ENCODE measurements around the gene HEPH. TPM values are rescaled to one million over a fixed set of nuclear protein-coding genes. Genes with fewer than 3 reads are reported as not detected.

The HEPH gene
- polyA plus RNA-seq, 1 donor from 2014 or later, result 11.6 TPM

- no peaks in the 10 kb centered on the region for H3F3A ChIP-seq (ENCODE audit: insufficient read depth, low read length, poor library complexity, severe bottlenecking)
- H3K9me2 ChIP-seq (ENCODE audit: insufficient read depth, low read length), result no peaks in the 10 kb centered on the region
- no peak overlapping the region for H3K4me3 ChIP-seq (ENCODE audit: low read length)
- no peaks in the 10 kb centered on the region for H3K9me3 ChIP-seq (ENCODE audit: low read length)
- H2AFZ ChIP-seq (ENCODE audit: low read depth, low read length), result no peak overlapping the region
- no peak overlapping the region for H3K9ac ChIP-seq (ENCODE audit: low read length)
- H3K27ac ChIP-seq (ENCODE audit: low read length), result no peak overlapping the region
- H4K20me1 ChIP-seq (ENCODE audit: insufficient read depth), result no peaks in the 10 kb centered on the region
- no peaks in the 10 kb centered on the region for H3K27me3 ChIP-seq (ENCODE audit: insufficient read depth, low read depth, low read length)
- H3K36me3 ChIP-seq (ENCODE audit: insufficient read depth, low read length), result no peaks in the 10 kb centered on the region
- no peaks in the 10 kb centered on the region for H3K79me2 ChIP-seq (replicated peaks; ENCODE audit: insufficient read depth, low read length)
- TF ChIP-seq SMC3 (conservative IDR thresholded peaks at IDR 0.05; ENCODE audit: poor library complexity) (no peak), EZH2 (IDR thresholded peaks at IDR 0.05; ENCODE audit: borderline replicate concordance, insufficient read depth, low read length, poor library complexity, severe bottlenecking) (no peak), POLR2AphosphoS5 (IDR thresholded peaks at IDR 0.05) (no peak), MXI1 (conservative IDR thresholded peaks at IDR 0.05; ENCODE audit: poor library complexity, severe bottlenecking) (no peak), EP300 (conservative IDR thresholded peaks at IDR 0.05; ENCODE audit: poor library complexity, severe bottlenecking) (no peak), RAD21 (conservative IDR thresholded peaks at IDR 0.05) (no peak), TAF1 (IDR thresholded peaks at IDR 0.05; ENCODE audit: low read depth) (no peak)
- TF ChIP-seq, protein P1, sequence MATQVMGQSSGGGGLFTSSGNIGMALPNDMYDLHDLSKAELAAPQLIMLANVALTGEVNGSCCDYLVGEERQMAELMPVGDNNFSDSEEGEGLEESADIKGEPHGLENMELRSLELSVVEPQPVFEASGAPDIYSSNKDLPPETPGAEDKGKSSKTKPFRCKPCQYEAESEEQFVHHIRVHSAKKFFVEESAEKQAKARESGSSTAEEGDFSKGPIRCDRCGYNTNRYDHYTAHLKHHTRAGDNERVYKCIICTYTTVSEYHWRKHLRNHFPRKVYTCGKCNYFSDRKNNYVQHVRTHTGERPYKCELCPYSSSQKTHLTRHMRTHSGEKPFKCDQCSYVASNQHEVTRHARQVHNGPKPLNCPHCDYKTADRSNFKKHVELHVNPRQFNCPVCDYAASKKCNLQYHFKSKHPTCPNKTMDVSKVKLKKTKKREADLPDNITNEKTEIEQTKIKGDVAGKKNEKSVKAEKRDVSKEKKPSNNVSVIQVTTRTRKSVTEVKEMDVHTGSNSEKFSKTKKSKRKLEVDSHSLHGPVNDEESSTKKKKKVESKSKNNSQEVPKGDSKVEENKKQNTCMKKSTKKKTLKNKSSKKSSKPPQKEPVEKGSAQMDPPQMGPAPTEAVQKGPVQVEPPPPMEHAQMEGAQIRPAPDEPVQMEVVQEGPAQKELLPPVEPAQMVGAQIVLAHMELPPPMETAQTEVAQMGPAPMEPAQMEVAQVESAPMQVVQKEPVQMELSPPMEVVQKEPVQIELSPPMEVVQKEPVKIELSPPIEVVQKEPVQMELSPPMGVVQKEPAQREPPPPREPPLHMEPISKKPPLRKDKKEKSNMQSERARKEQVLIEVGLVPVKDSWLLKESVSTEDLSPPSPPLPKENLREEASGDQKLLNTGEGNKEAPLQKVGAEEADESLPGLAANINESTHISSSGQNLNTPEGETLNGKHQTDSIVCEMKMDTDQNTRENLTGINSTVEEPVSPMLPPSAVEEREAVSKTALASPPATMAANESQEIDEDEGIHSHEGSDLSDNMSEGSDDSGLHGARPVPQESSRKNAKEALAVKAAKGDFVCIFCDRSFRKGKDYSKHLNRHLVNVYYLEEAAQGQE (IDR thresholded peaks at IDR 0.05; ENCODE audit: borderline replicate concordance), result no peak
- TF ChIP-seq, protein P2, sequence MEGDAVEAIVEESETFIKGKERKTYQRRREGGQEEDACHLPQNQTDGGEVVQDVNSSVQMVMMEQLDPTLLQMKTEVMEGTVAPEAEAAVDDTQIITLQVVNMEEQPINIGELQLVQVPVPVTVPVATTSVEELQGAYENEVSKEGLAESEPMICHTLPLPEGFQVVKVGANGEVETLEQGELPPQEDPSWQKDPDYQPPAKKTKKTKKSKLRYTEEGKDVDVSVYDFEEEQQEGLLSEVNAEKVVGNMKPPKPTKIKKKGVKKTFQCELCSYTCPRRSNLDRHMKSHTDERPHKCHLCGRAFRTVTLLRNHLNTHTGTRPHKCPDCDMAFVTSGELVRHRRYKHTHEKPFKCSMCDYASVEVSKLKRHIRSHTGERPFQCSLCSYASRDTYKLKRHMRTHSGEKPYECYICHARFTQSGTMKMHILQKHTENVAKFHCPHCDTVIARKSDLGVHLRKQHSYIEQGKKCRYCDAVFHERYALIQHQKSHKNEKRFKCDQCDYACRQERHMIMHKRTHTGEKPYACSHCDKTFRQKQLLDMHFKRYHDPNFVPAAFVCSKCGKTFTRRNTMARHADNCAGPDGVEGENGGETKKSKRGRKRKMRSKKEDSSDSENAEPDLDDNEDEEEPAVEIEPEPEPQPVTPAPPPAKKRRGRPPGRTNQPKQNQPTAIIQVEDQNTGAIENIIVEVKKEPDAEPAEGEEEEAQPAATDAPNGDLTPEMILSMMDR (IDR thresholded peaks at IDR 0.05; ENCODE audit: poor library complexity, severe bottlenecking), result no peak
- no peak overlapping the region for H3K4me2 ChIP-seq (ENCODE audit: low read length)
These were observed 21.7 kb upstream of the HEPH start for GRCh38 chrX:66142351-66142750.

DNA sequence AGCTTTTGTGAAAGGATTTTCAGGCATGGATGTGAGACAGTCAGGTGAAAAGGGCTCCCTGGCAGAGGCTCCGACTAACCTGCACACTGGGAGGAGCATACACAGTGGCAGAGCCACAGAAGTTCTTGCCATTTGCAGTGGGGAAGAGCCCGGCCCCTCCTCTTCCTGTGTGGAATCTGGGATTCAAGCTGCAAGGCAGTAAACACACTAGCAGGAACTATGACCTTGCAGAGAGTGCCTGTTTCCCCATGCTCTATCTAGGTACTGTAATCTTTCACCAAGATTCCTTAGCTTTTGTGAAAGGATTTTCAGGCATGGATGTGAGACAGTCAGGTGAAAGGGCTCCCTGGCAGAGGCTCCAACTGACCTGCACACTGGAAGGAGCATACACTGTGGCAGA lies 19.8 kb upstream of the HEPH start:
- Histone ChIP-seq H4K20me1 (ENCODE audit: insufficient read depth) (no peaks in the 10 kb centered on the region), H3K27ac (ENCODE audit: low read length) (no peak overlapping the region), H3K4me3 (ENCODE audit: low read length) (no peak overlapping the region), H3K79me2 (replicated peaks; ENCODE audit: insufficient read depth, low read length) (no peaks in the 10 kb centered on the region), H3K27me3 (ENCODE audit: insufficient read depth, low read depth, low read length) (no peaks in the 10 kb centered on the region), H3K9me2 (ENCODE audit: insufficient read depth, low read length) (no peaks in the 10 kb centered on the region), H2AFZ (ENCODE audit: low read depth, low read length) (no peak overlapping the region), H3K9ac (ENCODE audit: low read length) (no peak overlapping the region), H3K36me3 (ENCODE audit: insufficient read depth, low read length) (no peaks in the 10 kb centered on the region), H3K9me3 (ENCODE audit: low read length) (no peaks in the 10 kb centered on the region), H3K4me2 (ENCODE audit: low read length) (no peak overlapping the region), H3F3A (ENCODE audit: insufficient read depth, low read length, poor library complexity, severe bottlenecking) (no peaks in the 10 kb centered on the region)
- no peak for TF ChIP-seq EP300 (conservative IDR thresholded peaks at IDR 0.05; ENCODE audit: poor library complexity, severe bottlenecking)
- no peak for TF ChIP-seq RAD21 (conservative IDR thresholded peaks at IDR 0.05)
- no peak for TF ChIP-seq MXI1 (conservative IDR thresholded peaks at IDR 0.05; ENCODE audit: poor library complexity, severe bottlenecking)
- TF ChIP-seq, protein P2 (IDR thresholded peaks at IDR 0.05; ENCODE audit: poor library complexity, severe bottlenecking), result no peak
- TF ChIP-seq POLR2AphosphoS5 (IDR thresholded peaks at IDR 0.05), result no peak
- TF ChIP-seq, protein P1 (IDR thresholded peaks at IDR 0.05; ENCODE audit: borderline replicate concordance), result no peak
- TF ChIP-seq TAF1 (IDR thresholded peaks at IDR 0.05; ENCODE audit: low read depth), result no peak
- no peak for TF ChIP-seq SMC3 (conservative IDR thresholded peaks at IDR 0.05; ENCODE audit: poor library complexity)
- TF ChIP-seq EZH2 (IDR thresholded peaks at IDR 0.05; ENCODE audit: borderline replicate concordance, insufficient read depth, low read length, poor library complexity, severe bottlenecking), result no peak
